Measurements from ENCODE around the gene UVSSA.

Gene UVSSA

GRCh38 chr4:1395941-1396805 lies 49.2 kb downstream of the UVSSA start:
- no peak overlapping the region for H3K4me3 ChIP-seq (ENCODE audit: low read length)

GRCh38 chr4:1396806-1397455 lies 49.9 kb downstream of the UVSSA start:
- TF ChIP-seq, protein P1, sequence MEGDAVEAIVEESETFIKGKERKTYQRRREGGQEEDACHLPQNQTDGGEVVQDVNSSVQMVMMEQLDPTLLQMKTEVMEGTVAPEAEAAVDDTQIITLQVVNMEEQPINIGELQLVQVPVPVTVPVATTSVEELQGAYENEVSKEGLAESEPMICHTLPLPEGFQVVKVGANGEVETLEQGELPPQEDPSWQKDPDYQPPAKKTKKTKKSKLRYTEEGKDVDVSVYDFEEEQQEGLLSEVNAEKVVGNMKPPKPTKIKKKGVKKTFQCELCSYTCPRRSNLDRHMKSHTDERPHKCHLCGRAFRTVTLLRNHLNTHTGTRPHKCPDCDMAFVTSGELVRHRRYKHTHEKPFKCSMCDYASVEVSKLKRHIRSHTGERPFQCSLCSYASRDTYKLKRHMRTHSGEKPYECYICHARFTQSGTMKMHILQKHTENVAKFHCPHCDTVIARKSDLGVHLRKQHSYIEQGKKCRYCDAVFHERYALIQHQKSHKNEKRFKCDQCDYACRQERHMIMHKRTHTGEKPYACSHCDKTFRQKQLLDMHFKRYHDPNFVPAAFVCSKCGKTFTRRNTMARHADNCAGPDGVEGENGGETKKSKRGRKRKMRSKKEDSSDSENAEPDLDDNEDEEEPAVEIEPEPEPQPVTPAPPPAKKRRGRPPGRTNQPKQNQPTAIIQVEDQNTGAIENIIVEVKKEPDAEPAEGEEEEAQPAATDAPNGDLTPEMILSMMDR (conservative IDR thresholded peaks at IDR 0.05; ENCODE audit: low read depth, low read length), result no peak
- H3K4me3 ChIP-seq (ENCODE audit: low read length), result no peak overlapping the region
- no peak for DNase-seq (ENCODE audit: low read depth)

More at GRCh38 chr4:1395941-1396805, 49.2 kb downstream of the UVSSA start:
- no peak for DNase-seq (ENCODE audit: low read depth)
- TF ChIP-seq, protein P1 (conservative IDR thresholded peaks at IDR 0.05; ENCODE audit: low read depth, low read length), result no peak

DNA sequence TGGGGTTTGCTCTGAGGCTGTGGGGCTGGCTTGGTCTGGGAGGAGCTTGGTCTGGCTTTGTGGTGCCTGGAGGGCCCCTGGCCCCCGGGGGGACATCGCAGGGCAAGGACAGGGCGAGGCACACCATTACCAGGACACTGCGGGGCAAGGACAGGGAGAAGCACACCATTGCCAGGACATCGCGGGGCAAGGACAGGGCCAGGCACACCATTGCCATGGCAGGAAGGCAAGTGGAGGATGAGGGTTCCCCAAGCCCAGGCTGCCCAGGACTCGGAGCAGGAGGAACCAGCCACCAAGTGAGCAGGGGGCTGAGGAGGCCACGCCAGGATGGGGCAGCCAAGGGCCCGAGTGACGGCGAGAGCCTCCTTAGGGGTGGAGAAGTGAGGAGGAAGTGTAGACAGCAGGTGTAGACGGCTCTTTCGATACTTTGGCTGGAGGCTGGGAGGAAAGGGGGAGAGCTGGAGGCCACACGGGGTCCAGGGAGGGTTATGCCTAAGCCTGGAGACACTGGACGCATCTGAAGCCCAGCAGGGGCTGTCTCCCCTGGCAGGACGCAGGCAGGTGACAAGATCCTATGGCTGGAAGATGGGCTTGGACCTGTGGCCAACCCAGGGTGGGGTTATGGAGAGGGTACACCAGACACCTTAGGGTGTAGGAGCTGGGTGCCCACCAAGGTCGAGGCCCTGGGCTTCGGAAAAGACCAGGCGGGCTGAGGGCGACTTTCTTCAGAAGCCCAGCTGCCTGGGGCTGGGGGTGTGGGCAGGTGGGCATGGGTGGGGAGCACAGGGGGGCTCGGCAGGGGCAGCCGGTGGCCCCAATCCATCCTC lies 51.9 kb downstream of the UVSSA start:
- no peak overlapping the region for H3K4me3 ChIP-seq (ENCODE audit: low read length)
- TF ChIP-seq, protein P1 (conservative IDR thresholded peaks at IDR 0.05; ENCODE audit: low read depth, low read length), result no peak
- DNase-seq (ENCODE audit: low read depth), result no peak

DNA sequence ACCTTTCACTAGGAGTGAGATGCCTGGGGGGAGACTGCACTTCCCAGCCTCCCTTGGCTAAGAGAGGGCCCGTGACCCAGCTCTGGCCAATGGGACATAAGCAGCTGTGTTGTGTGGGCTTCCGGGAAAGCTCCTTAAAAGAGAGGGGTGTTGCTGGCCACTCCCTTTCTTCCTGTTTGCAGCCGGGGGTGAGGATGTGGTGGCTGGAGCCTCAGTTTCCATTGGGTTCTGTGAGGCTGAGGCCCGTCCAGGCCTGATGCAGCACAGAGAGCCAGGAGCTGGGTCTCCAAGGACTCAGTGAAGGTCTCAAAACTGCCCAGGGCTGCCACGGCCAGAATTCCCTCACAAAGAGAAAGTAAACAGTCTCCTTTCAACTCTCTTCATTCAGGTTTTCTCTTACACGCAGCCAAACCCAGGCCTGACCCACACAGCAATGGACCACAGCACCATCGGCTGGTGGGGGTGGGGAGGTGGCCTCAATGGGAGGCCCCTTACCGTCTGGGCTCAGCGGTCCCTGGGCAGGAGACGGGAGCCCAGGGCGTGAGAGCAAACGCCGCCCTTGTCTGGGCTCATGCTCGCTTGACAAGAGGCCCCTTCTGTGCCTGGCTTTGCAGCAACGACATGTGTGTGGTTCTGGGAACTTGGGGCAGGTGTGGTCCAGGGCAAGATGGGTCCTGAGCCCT lies 52.6 kb downstream of the UVSSA start:
- H3K4me3 ChIP-seq (ENCODE audit: low read length), result no peak overlapping the region
- TF ChIP-seq, protein P1 (conservative IDR thresholded peaks at IDR 0.05; ENCODE audit: low read depth, low read length), result no peak
- DNase-seq (ENCODE audit: low read depth), result no peak

DNA sequence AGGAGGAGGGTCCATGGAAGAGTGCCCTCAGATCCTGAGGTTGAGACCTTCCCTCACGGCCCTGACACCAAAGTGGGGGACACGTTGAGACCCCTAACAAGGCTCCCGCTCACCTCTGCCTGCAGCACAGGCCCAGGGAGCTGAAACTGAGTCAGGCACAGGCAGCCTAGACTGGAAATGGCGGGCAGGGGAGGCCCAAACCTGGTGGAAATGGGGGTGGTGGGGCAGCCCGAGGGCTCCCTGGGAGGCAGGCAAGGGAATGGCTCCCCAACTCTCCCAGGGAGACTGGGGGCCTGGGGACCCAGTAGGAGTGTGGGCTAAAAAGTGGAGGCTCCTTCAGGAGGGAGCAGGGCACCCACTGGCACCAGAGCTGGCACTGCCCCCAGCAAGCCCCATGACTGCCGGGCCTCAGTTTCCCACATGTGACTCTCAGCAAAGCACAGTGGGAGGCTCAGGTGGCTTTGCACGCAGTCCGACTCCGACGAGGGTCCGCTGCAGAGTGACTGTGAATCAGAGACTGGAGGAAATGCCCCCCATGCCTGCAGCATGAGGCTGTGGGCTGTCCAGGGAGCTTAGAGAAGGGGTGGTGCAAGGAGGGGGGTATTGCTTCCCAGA lies 53.3 kb downstream of the UVSSA start:
- DNase-seq (ENCODE audit: low read depth), result no peak
- no peak overlapping the region for H3K4me3 ChIP-seq (ENCODE audit: low read length)
- TF ChIP-seq, protein P1 (conservative IDR thresholded peaks at IDR 0.05; ENCODE audit: low read depth, low read length), result no peak

DNA sequence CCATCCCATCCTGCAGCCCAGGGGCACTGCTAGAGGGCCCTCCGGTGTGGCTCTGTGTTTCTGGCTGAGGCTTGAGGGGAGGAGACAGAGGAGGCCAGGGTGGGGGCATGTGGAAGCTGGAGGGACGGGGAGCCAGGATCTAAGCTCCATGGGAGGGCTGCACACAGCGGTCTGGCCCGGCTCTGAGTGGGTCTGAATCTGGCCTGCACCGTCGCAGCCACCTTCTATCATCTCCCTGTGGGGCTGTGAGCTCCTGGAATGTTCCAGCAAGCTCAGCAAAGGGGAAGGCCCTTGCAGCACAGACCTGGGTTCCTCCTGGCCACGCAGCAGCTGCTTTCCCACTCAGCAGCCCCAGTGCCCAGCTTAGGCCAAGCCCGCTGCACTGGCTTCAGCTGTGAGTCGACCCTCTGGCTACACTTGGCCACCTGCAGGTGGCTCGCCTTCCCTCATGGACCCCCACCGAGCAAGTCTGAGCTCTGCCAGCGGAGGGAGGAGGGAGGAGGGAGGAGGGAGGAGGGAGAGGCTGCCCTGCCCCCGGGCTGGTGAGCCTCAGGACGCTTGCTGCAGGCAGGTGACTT lies 53.9 kb downstream of the UVSSA start:
- TF ChIP-seq, protein P1 (conservative IDR thresholded peaks at IDR 0.05; ENCODE audit: low read depth, low read length), result no peak
- H3K4me3 ChIP-seq (ENCODE audit: low read length), result no peak overlapping the region
- DNase-seq (ENCODE audit: low read depth), result no peak

Data from retinal pigment epithelial cell (primary cell).